IMR-90 (cell line): ENCODE results near the gene ITSN1. TPM values are rescaled to one million over a fixed set of nuclear protein-coding genes. Genes with fewer than 3 reads are reported as not detected.

Experiments
- ATAC-seq: fragments of 200-7000 bp; cut with Tn5 transposase; 2 replicates; pipeline ENCODE4 v1.9.1; 2020; ENCODE audit warnings: low read depth, mild to moderate bottlenecking, moderate library complexity
- BruUV-seq: library from RNA; stranded (reverse); fragments of 400-500 nt; replicated peaks from 2 replicates; lab custom pipeline; 2021; lab: Mats Ljungman, UMichigan
- CTCF ChIA-PET: fragments of 300-600 bp; formaldehyde crosslinking; extraction: SDS; loops from one replicate; lab custom pipeline; 2021; ENCODE audit warnings: antibody characterized with exemption; lab: Yijun Ruan, JAX
- POLR2A ChIA-PET: fragments of 300-600 bp; sonication (Branson Sonifier 250); formaldehyde crosslinking; loops from one replicate; lab custom pipeline; 2022; ENCODE audit warnings: antibody characterized with exemption; ENCODE audit not compliant: unreplicated experiment; lab: Charles Lee
- DNase-seq: peaks from one replicate; pipeline ENCODE4 v3.0.0; 2013
- H2AFZ ChIP-seq: replicated peaks from 2 replicates; pipeline ENCODE3; 2013; ENCODE audit warnings: low read length, mild to moderate bottlenecking; ENCODE audit not compliant: poor library complexity
- H2AK5ac ChIP-seq: 2 replicates; pipeline ENCODE4 v1.6.1; 2013; ENCODE audit warnings: low read depth, low read length, inconsistent platforms
- H2AK9ac ChIP-seq: replicated peaks from 2 replicates; pipeline ENCODE3; 2013; ENCODE audit warnings: mild to moderate bottlenecking, low read depth, low read length, moderate library complexity; ENCODE audit not compliant: poor library complexity
- H2BK120ac ChIP-seq: 2 replicates; pipeline ENCODE4 v1.6.1; 2013; ENCODE audit warnings: low read depth, low read length, inconsistent platforms
- H2BK15ac ChIP-seq: 3 replicates; pipeline ENCODE4 v1.6.1; 2013; ENCODE audit warnings: low read depth, low read length, inconsistent platforms
- H2BK20ac ChIP-seq: 2 replicates; pipeline ENCODE4 v1.6.1; 2013; ENCODE audit warnings: low read depth, mild to moderate bottlenecking, inconsistent platforms, low read length, moderate library complexity
- H2BK5ac ChIP-seq: 2 replicates; pipeline ENCODE4 v1.6.1; 2013; ENCODE audit warnings: mild to moderate bottlenecking, low read depth, low read length, inconsistent platforms; ENCODE audit not compliant: poor library complexity, severe bottlenecking
- H3K14ac ChIP-seq: replicated peaks from 2 replicates; pipeline ENCODE4 v1.6.1; 2013; ENCODE audit warnings: low read depth, low read length, inconsistent platforms
- H3K18ac ChIP-seq: 2 replicates; pipeline ENCODE4 v1.6.1; 2013; ENCODE audit warnings: low read depth, low read length, control low read depth
- H3K23ac ChIP-seq: 2 replicates; pipeline ENCODE4 v1.6.1; 2013; ENCODE audit warnings: low read depth, low read length, inconsistent platforms
- H3K27ac ChIP-seq: 2 replicates; pipeline ENCODE4 v1.5.1; 2013; ENCODE audit warnings: mild to moderate bottlenecking, control low read depth, low read length; ENCODE audit not compliant: insufficient read depth
- H3K27me3 ChIP-seq: 2 replicates; pipeline ENCODE4 v1.6.1; 2013; ENCODE audit warnings: low read length; ENCODE audit not compliant: control insufficient read depth, insufficient read depth
- H3K36me3 ChIP-seq: 2 replicates; pipeline ENCODE4 v1.6.1; 2013; ENCODE audit warnings: low read length, mixed read lengths; ENCODE audit not compliant: control insufficient read depth, insufficient read depth
- H3K4ac ChIP-seq: 2 replicates; pipeline ENCODE4 v1.6.1; 2013; ENCODE audit warnings: low read depth, low read length, inconsistent platforms
- H3K4me1 ChIP-seq: 2 replicates; pipeline ENCODE4 v1.6.1; 2013; ENCODE audit warnings: low read length, mixed read lengths; ENCODE audit not compliant: control insufficient read depth, insufficient read depth
- H3K4me2 ChIP-seq: 2 replicates; pipeline ENCODE4 v1.6.1; 2013; ENCODE audit warnings: low read depth, mild to moderate bottlenecking, control low read depth, low read length, moderate library complexity
- H3K4me3 ChIP-seq: 2 replicates; pipeline ENCODE4 v1.5.1; 2013; ENCODE audit warnings: low read depth, mild to moderate bottlenecking, control low read depth, low read length, moderate library complexity; ENCODE audit not compliant: insufficient read depth
- H3K56ac ChIP-seq: 2 replicates; pipeline ENCODE4 v1.6.1; 2013; ENCODE audit warnings: low read length, inconsistent platforms; ENCODE audit not compliant: insufficient read depth; ENCODE audit errors: extremely low read depth
- H3K79me1 ChIP-seq, 2 experiments: 2 replicates each; pipeline ENCODE4 v1.6.1; 2013; ENCODE audit warnings: low read length in 2 of 2, inconsistent platforms in 1 of 2, low read depth in 1 of 2
- H3K9ac ChIP-seq: 2 replicates; pipeline ENCODE4 v1.6.1; 2013; ENCODE audit warnings: low read depth, low read length, control low read depth
- H3K9me1 ChIP-seq: 2 replicates; pipeline ENCODE4 v1.6.1; 2013; ENCODE audit warnings: low read length, inconsistent platforms; ENCODE audit not compliant: insufficient read depth
- H3K9me3 ChIP-seq: 2 replicates; pipeline ENCODE4 v1.6.1; 2013; ENCODE audit warnings: low read length; ENCODE audit not compliant: control insufficient read depth, insufficient read depth
- H4K20me1 ChIP-seq: 2 replicates; pipeline ENCODE4 v1.6.1; 2013; ENCODE audit warnings: low read length, inconsistent platforms; ENCODE audit not compliant: insufficient read depth
- H4K5ac ChIP-seq: 2 replicates; pipeline ENCODE4 v1.6.1; 2013; ENCODE audit warnings: mild to moderate bottlenecking, low read depth, low read length, control low read depth
- H4K8ac ChIP-seq, 2 experiments: 2 replicates each; pipeline ENCODE4 v1.6.1; 2013; ENCODE audit warnings: low read depth in 2 of 2, low read length in 2 of 2, control low read depth in 1 of 2, inconsistent platforms in 1 of 2
- H4K91ac ChIP-seq: 2 replicates; pipeline ENCODE4 v1.6.1; 2013; ENCODE audit warnings: low read depth, low read length, inconsistent platforms; ENCODE audit not compliant: insufficient read depth
- CEBPB ChIP-seq: IDR thresholded peaks from 2 replicates; pipeline ENCODE4 v1.6.1; 2012; ENCODE audit warnings: low read depth, low read length, improper control_type of control experiment
- CTCF ChIP-seq: conservative IDR thresholded peaks from 2 replicates; pipeline ENCODE4 v1.5.1; 2012; ENCODE audit warnings: mild to moderate bottlenecking, low read depth, low read length, improper control_type of control experiment
- MAZ ChIP-seq: IDR thresholded peaks from 2 replicates; pipeline ENCODE4 v1.6.1; 2012; ENCODE audit warnings: low read depth, mild to moderate bottlenecking, low read length, improper control_type of control experiment, moderate library complexity, borderline replicate concordance
- MXI1 ChIP-seq: IDR thresholded peaks from 2 replicates; pipeline ENCODE4 v1.6.1; 2012; ENCODE audit warnings: low read depth, mild to moderate bottlenecking, low read length, moderate library complexity, borderline replicate concordance
- RAD21 ChIP-seq: IDR thresholded peaks from 2 replicates; pipeline ENCODE4 v1.6.1; 2012; ENCODE audit warnings: low read length, improper control_type of control experiment
- WGBS, 2 experiments: methylation state at CpG; one replicate each; pipeline versions ENCODE4 v1.1.5 to v1.1.7; 2013; ENCODE audit warnings: missing lambda C conversion rate in 2 of 2; ENCODE audit not compliant: insufficient read length in 1 of 2; ENCODE audit errors: extremely low coverage in 2 of 2; 5-methylcytosine and 5-hydroxymethylcytosine counted together
- dilution Hi-C: fragments of 300-500 bp; cut with HindIII; formaldehyde crosslinking; loops from one replicate; pipeline ENCODE4 v1.14.3; 2018; ENCODE audit warnings: low sequenced_read_pairs; ENCODE audit not compliant: unreplicated experiment
- in situ Hi-C: fragments of 300-500 bp; cut with MboI; formaldehyde crosslinking; loops from 3 replicates; pipeline ENCODE4 v1.14.3; 2019; ENCODE audit warnings: low sequenced_read_pairs, inconsistent platforms, mixed read lengths
- intact Hi-C: fragments of 100-400 bp; cut with micrococcal nuclease; formaldehyde crosslinking; loops from 2 replicates; pipeline ENCODE4 v1.10.0; 2022
- polyA plus RNA-seq, 3 experiments: library from polyadenylated mRNA; depleted of rRNA; stranded (reverse); fragments of >200 nt; gene quantifications; 2 replicates each; pipeline ENCODE4 v1.2.3, GENCODE V29; 2012; ENCODE audit warnings: low replicate concordance in 1 of 3
- total RNA-seq: library from RNA; depleted of rRNA; stranded (reverse); fragments of >200 nt; gene quantifications from 2 replicates; pipeline ENCODE4 v1.2.3, GENCODE V29; 2012

ITSN1 gene
- total and polyA plus RNA-seq, 2 of the 4 experiments (the other 2 are of a cell fraction): 45.4 to 62.0 TPM

- intact Hi-C loops: no loop called here
- Histone ChIP-seq H3K18ac (no peak overlapping the region), H2BK15ac (no peak overlapping the region), H4K91ac (no peak overlapping the region), H3K27me3 (no peaks in the 10 kb centered on the region), H2BK20ac (no peak overlapping the region), H3K79me1 (peaks cover 0 to 5% of the 10 kb centered on the region in 2 experiments; a peak in 1 of 4 replicates), H3K36me3 (peaks cover 31% of the 10 kb centered on the region), H4K8ac (no peak overlapping the region), H3K4me1 (no peaks in the 10 kb centered on the region; the same call in 1 of the 2 replicates), H3K9ac (no peak overlapping the region), H2AK9ac (no peak overlapping the region), H2AFZ (no peak overlapping the region), H3K9me3 (no peaks in the 10 kb centered on the region), H2BK5ac (no peak overlapping the region), H3K27ac (no peak overlapping the region), H3K9me1 (peaks cover 4% of the 10 kb centered on the region; the same call in 1 of the 2 replicates), H3K56ac (no peak overlapping the region), H3K4ac (no peak overlapping the region), H3K4me3 (no peak overlapping the region), H2AK5ac (no peak overlapping the region), H3K14ac (no peak overlapping the region), H4K20me1 (no peaks in the 10 kb centered on the region), H4K5ac (no peak overlapping the region), H2BK120ac (no peak overlapping the region), H3K4me2 (no peak overlapping the region), H3K23ac (no peak overlapping the region)
- dilution Hi-C loops: no loop called here
- CTCF ChIA-PET: no interaction called here
- TF ChIP-seq CTCF (no peak), MXI1 (no peak), CEBPB (no peak), RAD21 (no peak), MAZ (no peak)
- in situ Hi-C loops: no loop called here
- ATAC-seq (no peak), DNase-seq (no peak)
- 83% methylated on average over 1 of the region's 2 CpGs; no CpG with 5 or more reads in 1 of the 2 experiments for WGBS, 2 experiments
- BruUV-seq: no TSS peak
- POLR2A ChIA-PET: no interaction called here
These were observed 173.9 kb downstream of the ITSN1 start for GRCh38 chr21:33816174-33816573.
